Activated CD4-positive, CD25-positive, alpha-beta regulatory T cell (primary cell): ENCODE data around the gene CADM1.

Source experiments
- DNase-seq, 4 experiments: peaks; one replicate each; lab custom pipeline; 2025; lab: John Stamatoyannopoulos, UW

Gene CADM1

GRCh38 chr11:115181538-115181937 is 322.7 kb downstream of the CADM1 start:
- DNase-seq: no peak

- DNase-seq: no peak
Observed at GRCh38 chr11:115180272-115180671, 323.9 kb downstream of the CADM1 start.

- DNase-seq: no peak
Observed at GRCh38 chr11:115179636-115180035, 324.6 kb downstream of the CADM1 start.

- no peak for DNase-seq
Observed at GRCh38 chr11:115178705-115179104, 325.5 kb downstream of the CADM1 start.

GRCh38 chr11:115173136-115173535 is 331.1 kb downstream of the CADM1 start:
- no peak for DNase-seq

- DNase-seq: no peak
Observed at GRCh38 chr11:115170133-115170815, 333.9 kb downstream of the CADM1 start.

- no peak for DNase-seq
Observed at GRCh38 chr11:115169251-115169650, 335.0 kb downstream of the CADM1 start.

- no peak for DNase-seq
Observed at GRCh38 chr11:115168686-115169085, 335.5 kb downstream of the CADM1 start.

GRCh38 chr11:115168229-115168671 is 336.0 kb downstream of the CADM1 start:
- no peak for DNase-seq

GRCh38 chr11:115167456-115167855 is 336.8 kb downstream of the CADM1 start:
- no peak for DNase-seq

GRCh38 chr11:115166820-115167219 is 337.4 kb downstream of the CADM1 start:
- no peak for DNase-seq

- no peak for DNase-seq
Observed at GRCh38 chr11:115164774-115165173, 339.4 kb downstream of the CADM1 start.

- DNase-seq: no peak
Observed at GRCh38 chr11:115162919-115163318, 341.3 kb downstream of the CADM1 start.

GRCh38 chr11:115161876-115162275 is 342.3 kb downstream of the CADM1 start:
- DNase-seq: no peak

- DNase-seq: no peak
Observed at GRCh38 chr11:115159207-115159606, 345.0 kb downstream of the CADM1 start.

- DNase-seq: no peak
Observed at GRCh38 chr11:115158053-115158452, 346.2 kb downstream of the CADM1 start.

GRCh38 chr11:115157247-115157646 is 347.0 kb downstream of the CADM1 start:
- no peak for DNase-seq

GRCh38 chr11:115155978-115156377 is 348.2 kb downstream of the CADM1 start:
- no peak for DNase-seq

GRCh38 chr11:115155320-115155719 is 348.9 kb downstream of the CADM1 start:
- DNase-seq: no peak

GRCh38 chr11:115154355-115154736 is 349.9 kb downstream of the CADM1 start:
- no peak for DNase-seq

GRCh38 chr11:115153731-115154354 is 350.4 kb downstream of the CADM1 start:
- DNase-seq: no peak

GRCh38 chr11:115153135-115153534 is 351.1 kb downstream of the CADM1 start:
- no peak for DNase-seq

- no peak for DNase-seq
Observed at GRCh38 chr11:115151010-115151409, 353.2 kb downstream of the CADM1 start.

- DNase-seq: no peak
Observed at GRCh38 chr11:115148691-115149090, 355.5 kb downstream of the CADM1 start.
